LNCaP clone FGC (cell line): ENCODE data around the gene UNK.
A peak's percentile ranks its signal among the peaks of the same experiment; 100 is the strongest.

Source experiments
- DNase-seq: peaks from one replicate; pipeline ENCODE4 v3.0.0-alpha.2; 2011; ENCODE audit warnings: low read depth
- H3K4me3 ChIP-seq: 2 replicates; pipeline ENCODE4 v1.5.1; 2011; ENCODE audit warnings: mild to moderate bottlenecking, low read depth, low read length, control low read depth
- TF ChIP-seq, protein P1 (sequence below): IDR thresholded peaks from 2 replicates; pipeline ENCODE4 v1.5.1; 2012; ENCODE audit warnings: mild to moderate bottlenecking; ENCODE audit not compliant: control insufficient read depth, insufficient read depth; ENCODE audit errors: extremely low read depth

UNK gene

DNA sequence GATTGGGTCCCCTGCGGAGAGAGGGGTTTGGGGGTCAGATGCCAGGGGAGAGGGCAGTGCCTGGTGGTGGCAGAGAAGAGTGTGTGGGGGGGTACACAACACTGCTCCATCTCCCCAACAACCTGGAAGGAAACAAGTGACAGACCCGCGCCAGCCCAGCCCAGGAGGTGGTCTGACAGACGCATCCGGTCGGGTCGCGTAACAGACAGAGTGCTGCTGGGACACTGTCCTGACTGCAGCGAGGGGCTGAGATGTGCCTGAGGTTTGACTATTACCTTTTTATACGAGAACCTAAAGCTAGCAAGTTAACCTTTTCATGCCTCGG lies 43.4 kb downstream of the UNK start:
- no peak for DNase-seq
- TF ChIP-seq, protein P1, sequence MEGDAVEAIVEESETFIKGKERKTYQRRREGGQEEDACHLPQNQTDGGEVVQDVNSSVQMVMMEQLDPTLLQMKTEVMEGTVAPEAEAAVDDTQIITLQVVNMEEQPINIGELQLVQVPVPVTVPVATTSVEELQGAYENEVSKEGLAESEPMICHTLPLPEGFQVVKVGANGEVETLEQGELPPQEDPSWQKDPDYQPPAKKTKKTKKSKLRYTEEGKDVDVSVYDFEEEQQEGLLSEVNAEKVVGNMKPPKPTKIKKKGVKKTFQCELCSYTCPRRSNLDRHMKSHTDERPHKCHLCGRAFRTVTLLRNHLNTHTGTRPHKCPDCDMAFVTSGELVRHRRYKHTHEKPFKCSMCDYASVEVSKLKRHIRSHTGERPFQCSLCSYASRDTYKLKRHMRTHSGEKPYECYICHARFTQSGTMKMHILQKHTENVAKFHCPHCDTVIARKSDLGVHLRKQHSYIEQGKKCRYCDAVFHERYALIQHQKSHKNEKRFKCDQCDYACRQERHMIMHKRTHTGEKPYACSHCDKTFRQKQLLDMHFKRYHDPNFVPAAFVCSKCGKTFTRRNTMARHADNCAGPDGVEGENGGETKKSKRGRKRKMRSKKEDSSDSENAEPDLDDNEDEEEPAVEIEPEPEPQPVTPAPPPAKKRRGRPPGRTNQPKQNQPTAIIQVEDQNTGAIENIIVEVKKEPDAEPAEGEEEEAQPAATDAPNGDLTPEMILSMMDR = no peak
- H3K4me3 ChIP-seq = no peak overlapping the region

DNA sequence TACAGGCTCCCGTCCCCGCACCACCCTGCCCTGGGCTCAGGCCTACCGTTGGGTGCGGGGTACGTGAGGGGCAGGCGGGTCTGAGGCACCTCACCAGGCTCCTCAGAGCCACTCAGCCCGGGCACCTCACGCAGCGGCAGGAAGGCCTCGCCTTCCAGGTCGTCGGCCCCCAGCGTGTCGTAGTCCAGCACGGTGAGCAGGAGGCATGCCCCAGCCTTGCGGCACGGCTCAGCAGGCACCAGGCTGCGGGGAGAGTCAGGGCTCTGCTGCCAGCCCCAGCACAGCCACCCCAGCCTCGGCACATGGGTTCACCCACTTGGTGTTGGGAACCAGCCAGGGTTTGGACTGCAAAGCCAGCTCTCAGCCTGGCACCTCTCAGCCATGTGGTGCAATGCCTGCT lies 44.1 kb downstream of the UNK start:
- TF ChIP-seq, protein P1 = no peak
- no peak for DNase-seq
- no peak overlapping the region for H3K4me3 ChIP-seq

DNA sequence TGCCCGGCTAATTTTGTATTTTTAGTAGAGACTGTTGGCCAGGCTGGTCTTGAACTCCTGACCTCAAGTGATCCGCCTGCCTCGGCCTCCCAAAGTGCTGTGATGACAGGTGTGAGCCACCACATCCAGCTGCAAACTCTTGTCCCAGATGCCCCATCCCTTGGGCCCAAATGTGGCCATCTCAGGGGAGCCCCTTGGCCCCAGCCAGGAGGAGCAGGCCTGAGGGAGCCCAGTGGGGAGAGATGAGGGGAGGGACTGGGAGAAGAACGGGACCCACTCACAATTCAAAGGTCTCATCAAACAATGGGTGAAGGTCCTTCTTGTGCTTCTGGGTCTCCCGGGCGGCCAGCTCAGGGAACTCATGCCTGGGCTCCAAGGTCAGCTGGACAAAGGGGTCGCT lies 45.1 kb downstream of the UNK start:
- no peak overlapping the region for H3K4me3 ChIP-seq
- TF ChIP-seq, protein P1 = no peak
- no peak for DNase-seq

DNA sequence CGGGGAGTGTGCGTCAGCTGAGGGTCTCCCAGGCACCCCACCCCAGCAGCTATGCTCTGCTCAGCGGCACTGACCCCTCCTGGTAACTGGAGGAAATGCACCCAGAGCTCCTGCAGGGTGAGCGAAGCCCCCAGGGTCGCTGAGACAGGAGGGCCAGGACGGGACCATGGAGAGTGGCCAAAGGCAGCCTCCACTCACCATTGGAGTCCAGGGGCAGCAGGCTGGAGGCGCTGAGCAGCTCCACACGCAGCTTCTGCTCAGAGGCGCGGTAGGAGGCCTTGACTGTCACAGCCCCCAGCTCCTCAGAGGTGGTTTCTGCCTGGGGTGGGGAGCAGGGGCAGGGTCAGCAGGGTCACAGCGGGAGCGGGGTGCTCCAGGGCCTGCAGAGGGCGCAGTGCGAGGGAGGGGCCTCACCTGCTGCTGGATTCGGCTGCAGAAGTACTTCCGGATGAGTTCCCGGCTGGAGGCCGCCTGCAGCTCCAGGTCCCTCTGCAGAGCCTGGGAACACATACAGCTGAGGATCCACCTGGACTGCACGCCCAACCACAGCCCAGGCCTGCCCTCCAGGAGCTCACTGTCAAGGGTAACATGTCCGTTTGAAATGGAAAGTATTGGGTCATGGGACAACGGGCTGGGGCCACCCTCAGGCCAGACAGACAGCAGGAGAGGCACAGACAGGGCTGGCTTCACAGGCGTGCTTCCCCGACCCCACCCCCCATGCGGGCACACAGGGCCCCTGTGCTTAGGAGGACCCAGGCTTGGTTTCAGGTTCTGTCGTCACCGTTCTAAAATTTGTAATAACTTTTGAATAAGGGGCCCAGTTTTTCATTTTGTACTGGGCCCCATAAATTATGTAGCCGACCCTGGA lies 45.8 kb downstream of the UNK start:
- DNase-seq = no peak
- no peak overlapping the region for H3K4me3 ChIP-seq
- TF ChIP-seq, protein P1 = peak; percentile 43

DNA sequence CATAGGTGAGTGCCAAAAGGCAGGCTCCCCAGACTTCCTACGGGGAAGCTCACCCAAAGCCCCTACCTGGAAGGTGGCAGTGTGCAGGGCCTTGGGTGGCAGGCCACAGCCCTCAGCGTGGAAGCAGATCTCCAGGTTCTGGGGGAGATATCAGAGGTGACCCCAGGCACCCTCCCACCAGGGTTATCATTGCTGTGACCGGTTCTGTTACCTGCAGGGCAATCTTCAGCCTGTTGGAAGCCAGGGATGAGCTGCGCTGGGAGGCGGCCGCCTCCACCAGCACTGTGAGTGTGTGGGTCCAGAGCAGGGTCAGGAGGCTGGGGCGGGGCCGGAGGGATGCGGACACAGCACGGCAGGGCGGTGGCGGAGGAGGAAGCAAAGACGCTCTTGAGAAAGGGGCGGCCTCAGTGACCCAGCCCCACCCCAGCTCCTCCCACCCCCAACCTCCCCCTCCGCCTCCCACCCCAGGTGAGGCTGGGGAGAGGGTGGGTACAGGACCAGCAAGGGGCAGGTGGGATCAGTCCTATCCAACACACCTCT lies 46.5 kb downstream of the UNK start:
- TF ChIP-seq, protein P1 = no peak
- no peak for DNase-seq
- no peak overlapping the region for H3K4me3 ChIP-seq

DNA sequence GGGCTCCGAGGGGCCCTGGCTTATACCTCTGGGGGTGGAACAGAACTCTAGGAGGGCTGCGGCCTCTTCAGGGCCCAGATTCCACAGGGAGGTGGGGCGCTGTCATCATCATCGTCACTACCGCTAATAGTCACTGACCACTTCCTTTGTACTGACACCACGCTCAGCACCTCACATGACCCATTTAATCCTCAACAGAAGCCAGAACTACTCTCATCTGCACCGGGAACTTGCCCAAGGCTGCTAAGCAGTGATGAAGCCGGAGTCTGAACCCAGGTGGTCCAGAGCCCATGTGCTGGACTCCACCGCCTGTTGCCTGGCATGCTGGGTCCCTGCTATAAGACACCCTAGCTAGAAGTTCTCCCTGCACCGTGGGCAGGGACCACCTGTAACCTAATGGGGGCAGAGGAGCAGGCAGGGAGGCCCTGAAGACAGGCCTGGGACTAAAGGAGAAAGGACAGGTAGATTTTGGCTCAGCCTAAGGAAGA lies 47.6 kb downstream of the UNK start:
- no peak overlapping the region for H3K4me3 ChIP-seq
- TF ChIP-seq, protein P1 = no peak
- no peak for DNase-seq
